Measurements from ENCODE around the gene PRKAB2.
"Not testable (repeated sequence)": the region's sequence is repeated elsewhere in the genome, so short reads cannot be mapped to it uniquely, and the experiment has no call there.

The PRKAB2 gene

GRCh38 chr1:147109041-147109440 is 63.2 kb downstream of the PRKAB2 start:
- DNase-seq: no peak

GRCh38 chr1:147106407-147106881 is 65.8 kb downstream of the PRKAB2 start:
- not testable (repeated sequence) for DNase-seq

- no peak for DNase-seq
These were observed 66.4 kb downstream of the PRKAB2 start for GRCh38 chr1:147105909-147106308.
